GM23338 (cell line): ENCODE measurements around the gene SNX3. TPM values are rescaled to one million over a fixed set of nuclear protein-coding genes. Genes with fewer than 3 reads are reported as not detected.
A peak's percentile ranks its signal among the peaks of the same experiment; 100 is the strongest.

Experiments used
- ATAC-seq: fragments of 200-7000 bp; cut with Tn5 transposase; 3 replicates; pipeline ENCODE4 v1.9.1; 2020
- DNase-seq: peaks from one replicate; pipeline ENCODE4 v3.0.0-alpha.2; 2015; ENCODE audit warnings: low spot score
- H2AFZ ChIP-seq: fragments of 200-600 bp; sonication (generic); 2 replicates; pipeline ENCODE4 v1.8.0; 2016; ENCODE audit warnings: antibody characterized with exemption, mild to moderate bottlenecking, moderate library complexity
- H3F3A ChIP-seq: fragments of 200-600 bp; sonication (generic); replicated peaks from 2 replicates; pipeline ENCODE4 v1.8.0; 2017; ENCODE audit warnings: antibody characterized with exemption, mixed run types, low read depth
- H3K27ac ChIP-seq: fragments of 200-600 bp; sonication (generic); 2 replicates; pipeline ENCODE4 v1.6.1; 2016; ENCODE audit warnings: low read depth
- H3K27me3 ChIP-seq: fragments of 200-600 bp; sonication (generic); 2 replicates; pipeline ENCODE4 v1.8.0; 2016; ENCODE audit warnings: mild to moderate bottlenecking, mixed run types, moderate library complexity; ENCODE audit not compliant: insufficient read depth
- H3K36me3 ChIP-seq: fragments of 200-600 bp; sonication (generic); 2 replicates; pipeline ENCODE4 v1.8.0; 2016; ENCODE audit warnings: mild to moderate bottlenecking; ENCODE audit not compliant: insufficient read depth
- H3K4me1 ChIP-seq: fragments of 200-600 bp; sonication (generic); 2 replicates; pipeline ENCODE4 v1.8.0; 2016; ENCODE audit warnings: mild to moderate bottlenecking, moderate library complexity; ENCODE audit not compliant: insufficient read depth
- H3K4me2 ChIP-seq: fragments of 200-600 bp; sonication (generic); 2 replicates; pipeline ENCODE4 v1.7.1; 2017; ENCODE audit warnings: mixed run types
- H3K4me3 ChIP-seq: fragments of 200-600 bp; sonication (generic); 2 replicates; pipeline ENCODE4 v1.6.1; 2016; ENCODE audit warnings: mixed run types
- H3K79me2 ChIP-seq: fragments of 200-600 bp; sonication (generic); replicated peaks from 2 replicates; pipeline ENCODE4 v1.8.0; 2017; ENCODE audit warnings: mild to moderate bottlenecking; ENCODE audit not compliant: insufficient read depth
- H3K9me2 ChIP-seq: fragments of 200-600 bp; sonication (generic); 2 replicates; pipeline ENCODE4 v1.8.0; 2017; ENCODE audit not compliant: insufficient read depth
- H4K20me1 ChIP-seq: fragments of 200-600 bp; sonication (generic); replicated peaks from 2 replicates; pipeline ENCODE4 v1.8.0; 2017; ENCODE audit warnings: mild to moderate bottlenecking; ENCODE audit not compliant: insufficient read depth
- H3K27ac Mint-ChIP-seq: 2 replicates; pipeline ENCODE4 v1.8.0; 2020; ENCODE audit warnings: inconsistent platforms, mild to moderate bottlenecking, moderate library complexity, mixed read lengths
- H3K27me3 Mint-ChIP-seq: 3 replicates; pipeline ENCODE4 v1.8.0; 2022; ENCODE audit warnings: low read depth, mild to moderate bottlenecking, moderate library complexity, mixed read lengths, inconsistent platforms; ENCODE audit not compliant: insufficient read depth, poor library complexity
- H3K36me3 Mint-ChIP-seq: 3 replicates; pipeline ENCODE4 v1.8.0; 2021; ENCODE audit warnings: low read depth, mild to moderate bottlenecking, inconsistent platforms, moderate library complexity, mixed read lengths
- H3K4me1 Mint-ChIP-seq: 3 replicates; pipeline ENCODE4 v1.8.0; 2020; ENCODE audit warnings: mild to moderate bottlenecking, inconsistent platforms, mixed read lengths
- H3K4me3 Mint-ChIP-seq: 3 replicates; pipeline ENCODE4 v1.8.0; 2021; ENCODE audit warnings: moderate library complexity, mild to moderate bottlenecking, inconsistent platforms, mixed read lengths
- H3K9me3 Mint-ChIP-seq: 3 replicates; pipeline ENCODE4 v1.8.0; 2020; ENCODE audit warnings: moderate library complexity, mild to moderate bottlenecking, inconsistent platforms, mixed read lengths
- polyA plus RNA-seq: library from polyadenylated mRNA; unstranded; fragments of >200 nt; fragmentation: Nextera tagmentation; extraction: Ambion mirVana; gene quantifications from 2 replicates; pipeline ENCODE4 v1.2.1, GENCODE V29; 2016
- total RNA-seq: library from RNA; depleted of rRNA; stranded (reverse); fragments of >200 nt; shearing (Covaris generic); gene quantifications from 2 replicates; pipeline ENCODE4 v1.2.3, GENCODE V29; 2014
- TF ChIP-seq, protein P1 (sequence below), 2 experiments: fragments of 200-600 bp in 1 of 2; sonication (generic) in 1 of 2; conservative IDR thresholded peaks; 2 replicates each; pipeline versions ENCODE4 v1.5.1 to v1.6.1; 2016 to 2017; ENCODE audit warnings: antibody characterized with exemption in 2 of 2, low read depth in 2 of 2, mild to moderate bottlenecking in 2 of 2, moderate library complexity in 1 of 2
- TF ChIP-seq, protein P2 (sequence below): fragments of 250-450 bp; sonication (Bioruptor Pico); IDR thresholded peaks from 2 replicates; pipeline ENCODE4 v1.5.0; 2020; ENCODE audit warnings: mild to moderate bottlenecking, moderate library complexity

Gene SNX3
- total and polyA plus RNA-seq, 2 experiments from 2014 or later = 87.2 to 123 TPM

DNA sequence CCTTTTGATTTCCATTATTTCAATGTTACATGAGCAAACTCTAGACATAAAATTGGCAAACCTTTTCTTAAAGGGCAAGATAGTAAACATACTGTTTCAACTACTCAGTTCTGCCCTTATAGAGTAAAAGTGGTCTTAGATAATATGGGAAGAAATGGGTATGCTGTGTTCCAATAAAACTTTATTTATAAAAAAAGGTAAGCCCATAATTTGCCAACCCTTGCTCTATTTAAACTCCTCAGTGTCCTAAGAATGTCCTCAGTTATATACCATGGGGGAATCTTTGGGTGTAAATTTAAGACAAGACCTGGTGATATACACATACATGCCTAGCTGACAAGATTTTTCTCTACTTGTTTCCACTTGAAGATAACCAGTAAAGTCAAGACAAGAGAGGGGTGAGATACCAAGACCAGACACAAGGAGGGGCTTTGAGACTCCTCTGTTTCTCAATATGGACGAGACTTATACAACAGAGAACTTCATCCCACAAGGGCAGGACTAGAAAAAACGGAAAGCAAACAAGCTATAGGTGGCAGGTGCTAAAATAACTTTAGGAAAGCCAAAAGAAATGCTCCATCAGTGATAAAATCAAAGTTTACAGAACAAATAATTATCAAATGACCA is 10.5 kb downstream of the SNX3 start:
- DNase-seq = peak; percentile 75

More for the DNA sequence above, 10.5 kb downstream of the SNX3 start:
- H3K27ac ChIP-seq = no peak overlapping the region
- H3F3A ChIP-seq = no peaks in the 10 kb centered on the region
- H3K79me2 ChIP-seq = peaks cover 83% of the 10 kb centered on the region
- 0 out of 3 replicates have a peak, but pooled peaks cover 3% of the 10 kb centered on the region for H3K4me1 Mint-ChIP-seq
- H3K4me1 ChIP-seq = no peaks in the 10 kb centered on the region
- H3K9me3 Mint-ChIP-seq = no peaks in the 10 kb centered on the region
- no peaks in the 10 kb centered on the region for H3K36me3 ChIP-seq
- no peaks in the 10 kb centered on the region for H3K27me3 ChIP-seq
- H3K36me3 Mint-ChIP-seq = peaks cover 7% of the 10 kb centered on the region; the same call in 2 of the 3 replicates
- H3K4me3 Mint-ChIP-seq = no peak overlapping the region
- no peak overlapping the region for H2AFZ ChIP-seq
- no peak overlapping the region for H3K4me2 ChIP-seq
- H3K27me3 Mint-ChIP-seq = peaks cover 1% of the 10 kb centered on the region
- no peak overlapping the region for H3K27ac Mint-ChIP-seq
- H4K20me1 ChIP-seq = peaks cover 12% of the 10 kb centered on the region; the same call in 1 of the 2 replicates
- no peaks in the 10 kb centered on the region for H3K9me2 ChIP-seq
- TF ChIP-seq, protein P1, sequence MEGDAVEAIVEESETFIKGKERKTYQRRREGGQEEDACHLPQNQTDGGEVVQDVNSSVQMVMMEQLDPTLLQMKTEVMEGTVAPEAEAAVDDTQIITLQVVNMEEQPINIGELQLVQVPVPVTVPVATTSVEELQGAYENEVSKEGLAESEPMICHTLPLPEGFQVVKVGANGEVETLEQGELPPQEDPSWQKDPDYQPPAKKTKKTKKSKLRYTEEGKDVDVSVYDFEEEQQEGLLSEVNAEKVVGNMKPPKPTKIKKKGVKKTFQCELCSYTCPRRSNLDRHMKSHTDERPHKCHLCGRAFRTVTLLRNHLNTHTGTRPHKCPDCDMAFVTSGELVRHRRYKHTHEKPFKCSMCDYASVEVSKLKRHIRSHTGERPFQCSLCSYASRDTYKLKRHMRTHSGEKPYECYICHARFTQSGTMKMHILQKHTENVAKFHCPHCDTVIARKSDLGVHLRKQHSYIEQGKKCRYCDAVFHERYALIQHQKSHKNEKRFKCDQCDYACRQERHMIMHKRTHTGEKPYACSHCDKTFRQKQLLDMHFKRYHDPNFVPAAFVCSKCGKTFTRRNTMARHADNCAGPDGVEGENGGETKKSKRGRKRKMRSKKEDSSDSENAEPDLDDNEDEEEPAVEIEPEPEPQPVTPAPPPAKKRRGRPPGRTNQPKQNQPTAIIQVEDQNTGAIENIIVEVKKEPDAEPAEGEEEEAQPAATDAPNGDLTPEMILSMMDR (conservative IDR thresholded peaks at IDR 0.05; ENCODE audit: low read depth in 2 of 2) = peak; percentile 68 to 72
- TF ChIP-seq, protein P2, sequence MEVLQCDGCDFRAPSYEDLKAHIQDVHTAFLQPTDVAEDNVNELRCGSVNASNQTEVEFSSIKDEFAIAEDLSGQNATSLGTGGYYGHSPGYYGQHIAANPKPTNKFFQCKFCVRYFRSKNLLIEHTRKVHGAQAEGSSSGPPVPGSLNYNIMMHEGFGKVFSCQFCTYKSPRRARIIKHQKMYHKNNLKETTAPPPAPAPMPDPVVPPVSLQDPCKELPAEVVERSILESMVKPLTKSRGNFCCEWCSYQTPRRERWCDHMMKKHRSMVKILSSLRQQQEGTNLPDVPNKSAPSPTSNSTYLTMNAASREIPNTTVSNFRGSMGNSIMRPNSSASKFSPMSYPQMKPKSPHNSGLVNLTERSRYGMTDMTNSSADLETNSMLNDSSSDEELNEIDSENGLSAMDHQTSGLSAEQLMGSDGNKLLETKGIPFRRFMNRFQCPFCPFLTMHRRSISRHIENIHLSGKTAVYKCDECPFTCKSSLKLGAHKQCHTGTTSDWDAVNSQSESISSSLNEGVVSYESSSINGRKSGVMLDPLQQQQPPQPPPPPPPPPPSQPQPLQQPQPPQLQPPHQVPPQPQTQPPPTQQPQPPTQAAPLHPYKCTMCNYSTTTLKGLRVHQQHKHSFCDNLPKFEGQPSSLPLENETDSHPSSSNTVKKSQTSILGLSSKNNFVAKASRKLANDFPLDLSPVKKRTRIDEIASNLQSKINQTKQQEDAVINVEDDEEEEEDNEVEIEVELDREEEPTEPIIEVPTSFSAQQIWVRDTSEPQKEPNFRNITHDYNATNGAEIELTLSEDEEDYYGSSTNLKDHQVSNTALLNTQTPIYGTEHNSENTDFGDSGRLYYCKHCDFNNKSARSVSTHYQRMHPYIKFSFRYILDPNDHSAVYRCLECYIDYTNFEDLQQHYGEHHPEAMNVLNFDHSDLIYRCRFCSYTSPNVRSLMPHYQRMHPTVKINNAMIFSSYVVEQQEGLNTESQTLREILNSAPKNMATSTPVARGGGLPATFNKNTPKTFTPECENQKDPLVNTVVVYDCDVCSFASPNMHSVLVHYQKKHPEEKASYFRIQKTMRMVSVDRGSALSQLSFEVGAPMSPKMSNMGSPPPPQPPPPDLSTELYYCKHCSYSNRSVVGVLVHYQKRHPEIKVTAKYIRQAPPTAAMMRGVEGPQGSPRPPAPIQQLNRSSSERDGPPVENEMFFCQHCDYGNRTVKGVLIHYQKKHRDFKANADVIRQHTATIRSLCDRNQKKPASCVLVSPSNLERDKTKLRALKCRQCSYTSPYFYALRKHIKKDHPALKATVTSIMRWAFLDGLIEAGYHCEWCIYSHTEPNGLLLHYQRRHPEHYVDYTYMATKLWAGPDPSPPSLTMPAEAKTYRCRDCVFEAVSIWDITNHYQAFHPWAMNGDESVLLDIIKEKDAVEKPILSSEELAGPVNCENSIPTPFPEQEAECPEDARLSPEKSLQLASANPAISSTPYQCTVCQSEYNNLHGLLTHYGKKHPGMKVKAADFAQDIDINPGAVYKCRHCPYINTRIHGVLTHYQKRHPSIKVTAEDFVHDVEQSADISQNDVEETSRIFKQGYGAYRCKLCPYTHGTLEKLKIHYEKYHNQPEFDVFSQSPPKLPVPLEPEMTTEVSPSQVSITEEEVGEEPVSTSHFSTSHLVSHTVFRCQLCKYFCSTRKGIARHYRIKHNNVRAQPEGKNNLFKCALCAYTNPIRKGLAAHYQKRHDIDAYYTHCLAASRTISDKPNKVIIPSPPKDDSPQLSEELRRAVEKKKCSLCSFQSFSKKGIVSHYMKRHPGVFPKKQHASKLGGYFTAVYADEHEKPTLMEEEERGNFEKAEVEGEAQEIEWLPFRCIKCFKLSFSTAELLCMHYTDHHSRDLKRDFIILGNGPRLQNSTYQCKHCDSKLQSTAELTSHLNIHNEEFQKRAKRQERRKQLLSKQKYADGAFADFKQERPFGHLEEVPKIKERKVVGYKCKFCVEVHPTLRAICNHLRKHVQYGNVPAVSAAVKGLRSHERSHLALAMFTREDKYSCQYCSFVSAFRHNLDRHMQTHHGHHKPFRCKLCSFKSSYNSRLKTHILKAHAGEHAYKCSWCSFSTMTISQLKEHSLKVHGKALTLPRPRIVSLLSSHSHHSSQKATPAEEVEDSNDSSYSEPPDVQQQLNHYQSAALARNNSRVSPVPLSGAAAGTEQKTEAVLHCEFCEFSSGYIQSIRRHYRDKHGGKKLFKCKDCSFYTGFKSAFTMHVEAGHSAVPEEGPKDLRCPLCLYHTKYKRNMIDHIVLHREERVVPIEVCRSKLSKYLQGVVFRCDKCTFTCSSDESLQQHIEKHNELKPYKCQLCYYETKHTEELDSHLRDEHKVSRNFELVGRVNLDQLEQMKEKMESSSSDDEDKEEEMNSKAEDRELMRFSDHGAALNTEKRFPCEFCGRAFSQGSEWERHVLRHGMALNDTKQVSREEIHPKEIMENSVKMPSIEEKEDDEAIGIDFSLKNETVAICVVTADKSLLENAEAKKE (CRISPR knock-in tag) = no peak
- ATAC-seq = peak; percentile 89
- H3K4me3 ChIP-seq = no peak overlapping the region
